ENCODE results near the gene PPM1A. TPM values are rescaled to one million over a fixed set of nuclear protein-coding genes. Genes with fewer than 3 reads are reported as not detected.

The PPM1A gene
- total RNA-seq, 1 experiment from 2014 or later: 65.1 TPM

- Histone ChIP-seq H3K4me3 (ENCODE audit: low read length) (no peak overlapping the region), H3K4me1 (ENCODE audit: low read length) (peaks cover 39% of the 10 kb centered on the region), H3K9me3 (ENCODE audit: low read length) (no peaks in the 10 kb centered on the region), H3K27ac (ENCODE audit: low read length) (peak overlapping the region; percentile 17), H3K4me2 (ENCODE audit: low read depth, low read length, poor library complexity, severe bottlenecking) (peak overlapping the region; percentile 12), H2AFZ (ENCODE audit: low read length) (no peak overlapping the region), H3K79me2 (ENCODE audit: low read length) (peaks cover 99% of the 10 kb centered on the region), H3K9me2 (replicated peaks; ENCODE audit: insufficient read depth, low read length) (no peaks in the 10 kb centered on the region), H3K27me3 (ENCODE audit: low read length) (no peaks in the 10 kb centered on the region), H3K9ac (ENCODE audit: low read length) (no peak overlapping the region), H3K36me3 (ENCODE audit: insufficient read depth, low read length) (no peaks in the 10 kb centered on the region), H4K20me1 (ENCODE audit: insufficient read depth, low read depth, low read length) (no peaks in the 10 kb centered on the region)
- peak; percentile 85 for DNase-seq
Observed at GRCh38 chr14:60266021-60266937, 17.3 kb downstream of the PPM1A start.

DNA sequence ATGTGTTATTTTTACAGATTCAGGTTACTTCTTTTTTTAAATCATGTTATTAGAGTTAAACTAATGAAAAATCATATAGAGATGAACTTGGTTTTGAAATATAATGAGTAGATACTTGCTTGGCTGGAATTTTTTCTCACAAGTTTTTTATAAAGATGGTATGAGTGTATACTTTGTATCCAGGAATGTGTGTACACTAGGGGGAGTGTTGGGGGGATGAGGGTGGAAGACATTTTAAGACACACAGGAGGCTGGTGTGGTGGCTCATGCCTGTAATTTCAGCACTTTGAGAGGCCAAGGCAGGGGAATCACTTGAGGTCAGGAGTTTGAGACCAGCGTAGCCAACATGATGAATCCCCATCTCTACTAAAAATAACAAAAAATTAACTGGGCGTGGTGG, 23.2 kb downstream of the PPM1A start:
- Histone ChIP-seq H4K20me1 (ENCODE audit: insufficient read depth, low read depth, low read length) (no peaks in the 10 kb centered on the region), H2AFZ (ENCODE audit: low read length) (no peak overlapping the region), H3K27me3 (ENCODE audit: low read length) (no peaks in the 10 kb centered on the region), H3K9me2 (replicated peaks; ENCODE audit: insufficient read depth, low read length) (no peaks in the 10 kb centered on the region), H3K4me1 (ENCODE audit: low read length) (peaks cover 75% of the 10 kb centered on the region), H3K79me2 (ENCODE audit: low read length) (peaks cover 100% of the 10 kb centered on the region), H3K27ac (ENCODE audit: low read length) (no peak overlapping the region), H3K36me3 (ENCODE audit: insufficient read depth, low read length) (no peaks in the 10 kb centered on the region), H3K9ac (ENCODE audit: low read length) (no peak overlapping the region), H3K4me3 (ENCODE audit: low read length) (no peak overlapping the region), H3K4me2 (ENCODE audit: low read depth, low read length, poor library complexity, severe bottlenecking) (no peak overlapping the region), H3K9me3 (ENCODE audit: low read length) (no peaks in the 10 kb centered on the region)
- no peak for DNase-seq

DNA sequence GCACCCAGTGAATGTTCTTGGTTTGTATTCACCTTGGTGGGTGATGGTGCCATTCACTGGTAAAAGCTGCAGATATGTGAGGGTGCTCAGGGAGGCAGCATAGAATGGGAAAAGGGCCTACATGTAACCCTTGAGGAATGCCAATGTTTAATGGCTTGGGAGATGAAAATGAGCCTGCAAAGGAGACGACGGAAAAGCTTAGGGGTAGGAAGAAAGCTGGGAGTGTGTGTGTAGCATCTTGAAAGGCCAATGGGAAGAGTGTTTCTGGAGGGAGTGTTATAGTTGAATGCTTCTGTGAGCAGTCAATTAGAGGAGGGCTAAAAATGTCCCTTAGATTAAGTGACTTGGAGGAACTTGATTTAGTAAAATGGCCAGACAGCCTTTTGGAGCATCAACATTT, 24.9 kb downstream of the PPM1A start:
- peaks cover 57% of the 10 kb centered on the region for H3K4me1 ChIP-seq (ENCODE audit: low read length)
- H2AFZ ChIP-seq (ENCODE audit: low read length): no peak overlapping the region
- DNase-seq: peak; percentile 75
- peak overlapping the region; percentile 84 for H3K27ac ChIP-seq (ENCODE audit: low read length)
- H3K27me3 ChIP-seq (ENCODE audit: low read length): no peaks in the 10 kb centered on the region
- H3K79me2 ChIP-seq (ENCODE audit: low read length): peaks cover 100% of the 10 kb centered on the region
- peak overlapping the region; percentile 43 for H3K4me3 ChIP-seq (ENCODE audit: low read length)
- H3K4me2 ChIP-seq (ENCODE audit: low read depth, low read length, poor library complexity, severe bottlenecking): peak overlapping the region; percentile 68
- H3K36me3 ChIP-seq (ENCODE audit: insufficient read depth, low read length): peaks cover 7% of the 10 kb centered on the region; the same call in 1 of the 2 replicates
- no peaks in the 10 kb centered on the region for H3K9me2 ChIP-seq (replicated peaks; ENCODE audit: insufficient read depth, low read length)
- H3K9me3 ChIP-seq (ENCODE audit: low read length): no peaks in the 10 kb centered on the region
- no peaks in the 10 kb centered on the region for H4K20me1 ChIP-seq (ENCODE audit: insufficient read depth, low read depth, low read length)
- peak overlapping the region; percentile 35; the same call in 1 of the 2 replicates for H3K9ac ChIP-seq (ENCODE audit: low read length)

DNA sequence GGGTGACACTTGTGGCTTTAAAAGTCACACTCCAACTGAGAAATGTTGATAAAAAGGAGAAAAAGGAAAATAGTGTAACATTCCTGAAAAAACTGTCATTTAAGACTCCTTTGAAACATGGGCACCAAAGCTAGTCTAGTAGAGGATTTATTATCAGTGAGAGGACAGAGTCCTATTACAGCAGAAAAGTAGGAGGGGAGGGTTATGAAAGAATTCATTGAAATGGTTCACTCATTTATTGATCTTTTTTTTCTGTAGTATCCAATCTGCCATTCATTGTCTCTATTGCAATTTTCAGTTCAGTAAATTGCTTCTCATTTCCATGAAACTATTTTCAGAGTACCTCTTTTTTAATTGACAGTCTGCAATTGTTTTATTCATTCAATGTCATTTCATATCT, 25.4 kb downstream of the PPM1A start:
- peak; percentile 55 for DNase-seq
- peaks cover 7% of the 10 kb centered on the region; the same call in 1 of the 2 replicates for H3K36me3 ChIP-seq (ENCODE audit: insufficient read depth, low read length)
- H3K4me2 ChIP-seq (ENCODE audit: low read depth, low read length, poor library complexity, severe bottlenecking): peak overlapping the region; percentile 68
- H3K9ac ChIP-seq (ENCODE audit: low read length): peak overlapping the region; percentile 35
- H3K9me3 ChIP-seq (ENCODE audit: low read length): no peaks in the 10 kb centered on the region
- H2AFZ ChIP-seq (ENCODE audit: low read length): no peak overlapping the region
- peak overlapping the region; percentile 43 for H3K4me3 ChIP-seq (ENCODE audit: low read length)
- H3K27ac ChIP-seq (ENCODE audit: low read length): peak overlapping the region; percentile 84
- no peaks in the 10 kb centered on the region for H4K20me1 ChIP-seq (ENCODE audit: insufficient read depth, low read depth, low read length)
- H3K79me2 ChIP-seq (ENCODE audit: low read length): peaks cover 100% of the 10 kb centered on the region
- no peaks in the 10 kb centered on the region for H3K27me3 ChIP-seq (ENCODE audit: low read length)
- H3K4me1 ChIP-seq (ENCODE audit: low read length): peaks cover 56% of the 10 kb centered on the region
- H3K9me2 ChIP-seq (replicated peaks; ENCODE audit: insufficient read depth, low read length): no peaks in the 10 kb centered on the region

- no peaks in the 10 kb centered on the region for H4K20me1 ChIP-seq (ENCODE audit: insufficient read depth, low read depth, low read length)
- no peak overlapping the region for H3K9ac ChIP-seq (ENCODE audit: low read length)
- DNase-seq: no peak
- H3K4me1 ChIP-seq (ENCODE audit: low read length): peaks cover 56% of the 10 kb centered on the region
- H3K79me2 ChIP-seq (ENCODE audit: low read length): peaks cover 100% of the 10 kb centered on the region
- H3K4me2 ChIP-seq (ENCODE audit: low read depth, low read length, poor library complexity, severe bottlenecking): no peak overlapping the region
- H3K27ac ChIP-seq (ENCODE audit: low read length): peak overlapping the region; percentile 84; the same call in 1 of the 2 replicates
- no peaks in the 10 kb centered on the region for H3K9me3 ChIP-seq (ENCODE audit: low read length)
- no peaks in the 10 kb centered on the region for H3K9me2 ChIP-seq (replicated peaks; ENCODE audit: insufficient read depth, low read length)
- H3K27me3 ChIP-seq (ENCODE audit: low read length): no peaks in the 10 kb centered on the region
- peaks cover 7% of the 10 kb centered on the region; the same call in 1 of the 2 replicates for H3K36me3 ChIP-seq (ENCODE audit: insufficient read depth, low read length)
- H3K4me3 ChIP-seq (ENCODE audit: low read length): no peak overlapping the region
- H2AFZ ChIP-seq (ENCODE audit: low read length): no peak overlapping the region
Observed at GRCh38 chr14:60275932-60276331, 26.9 kb downstream of the PPM1A start.

DNA sequence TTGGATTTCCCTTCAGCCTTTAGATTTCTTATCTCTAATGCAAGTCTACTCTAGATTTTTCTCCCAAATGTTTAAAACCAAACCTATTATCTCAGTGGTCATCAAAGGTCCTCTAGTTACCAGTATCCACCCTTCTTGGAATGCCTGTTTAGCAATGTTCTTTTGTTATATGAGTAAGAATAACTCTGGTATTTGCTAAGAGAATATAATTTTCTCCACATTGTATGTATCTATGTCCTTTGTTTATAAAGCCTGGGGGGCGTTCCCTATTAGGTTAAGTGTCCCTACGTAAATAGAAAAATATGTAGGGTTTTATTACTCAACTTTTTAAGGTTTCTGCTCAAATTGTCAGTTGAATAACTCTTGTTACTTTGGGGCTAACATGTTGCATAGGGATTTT, 27.3 kb downstream of the PPM1A start:
- H3K27ac ChIP-seq (ENCODE audit: low read length): no peak overlapping the region
- no peak overlapping the region for H2AFZ ChIP-seq (ENCODE audit: low read length)
- no peaks in the 10 kb centered on the region for H3K9me3 ChIP-seq (ENCODE audit: low read length)
- no peak overlapping the region for H3K4me3 ChIP-seq (ENCODE audit: low read length)
- no peaks in the 10 kb centered on the region for H4K20me1 ChIP-seq (ENCODE audit: insufficient read depth, low read depth, low read length)
- peaks cover 54% of the 10 kb centered on the region for H3K4me1 ChIP-seq (ENCODE audit: low read length)
- H3K9me2 ChIP-seq (replicated peaks; ENCODE audit: insufficient read depth, low read length): no peaks in the 10 kb centered on the region
- no peak overlapping the region for H3K4me2 ChIP-seq (ENCODE audit: low read depth, low read length, poor library complexity, severe bottlenecking)
- no peak for DNase-seq
- H3K27me3 ChIP-seq (ENCODE audit: low read length): no peaks in the 10 kb centered on the region
- H3K9ac ChIP-seq (ENCODE audit: low read length): no peak overlapping the region
- H3K79me2 ChIP-seq (ENCODE audit: low read length): peaks cover 100% of the 10 kb centered on the region
- H3K36me3 ChIP-seq (ENCODE audit: insufficient read depth, low read length): peaks cover 7% of the 10 kb centered on the region; the same call in 1 of the 2 replicates

DNA sequence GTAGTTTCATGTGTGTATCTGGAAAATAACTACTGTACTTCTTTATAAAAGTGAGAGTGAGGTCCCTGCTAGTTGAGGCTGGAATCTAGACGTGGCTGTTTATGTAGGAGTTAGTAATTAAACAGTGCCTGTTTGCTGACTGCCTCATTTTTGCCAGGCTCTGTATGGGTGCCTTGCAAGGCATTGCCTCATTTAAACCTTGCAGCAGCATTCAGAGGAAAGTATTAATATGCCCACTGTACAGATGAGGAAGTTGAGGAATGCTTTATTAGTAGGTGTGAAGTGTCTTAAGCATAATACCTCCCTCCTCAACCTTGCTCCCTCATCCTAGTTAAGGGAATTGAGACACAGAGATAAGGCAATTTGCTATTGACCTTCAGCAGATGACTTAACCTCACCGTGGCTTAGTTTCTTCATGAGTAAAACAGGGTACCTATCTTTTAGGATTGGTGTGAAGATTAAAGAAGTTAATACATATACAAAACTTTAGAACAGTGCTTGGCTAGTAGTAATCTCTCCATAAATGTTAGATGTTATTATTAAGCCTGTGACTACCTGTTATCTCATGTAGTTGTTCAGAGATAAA, 28.7 kb downstream of the PPM1A start:
- DNase-seq: no peak
- Histone ChIP-seq H3K4me2 (ENCODE audit: low read depth, low read length, poor library complexity, severe bottlenecking) (no peak overlapping the region), H3K4me1 (ENCODE audit: low read length) (peaks cover 42% of the 10 kb centered on the region), H3K79me2 (ENCODE audit: low read length) (peaks cover 100% of the 10 kb centered on the region), H3K9me2 (replicated peaks; ENCODE audit: insufficient read depth, low read length) (no peaks in the 10 kb centered on the region), H3K4me3 (ENCODE audit: low read length) (no peak overlapping the region), H3K27ac (ENCODE audit: low read length) (no peak overlapping the region), H3K36me3 (ENCODE audit: insufficient read depth, low read length) (peaks cover 16% of the 10 kb centered on the region), H3K9ac (ENCODE audit: low read length) (no peak overlapping the region), H3K9me3 (ENCODE audit: low read length) (no peaks in the 10 kb centered on the region), H2AFZ (ENCODE audit: low read length) (no peak overlapping the region), H3K27me3 (ENCODE audit: low read length) (no peaks in the 10 kb centered on the region), H4K20me1 (ENCODE audit: insufficient read depth, low read depth, low read length) (no peaks in the 10 kb centered on the region)

DNA sequence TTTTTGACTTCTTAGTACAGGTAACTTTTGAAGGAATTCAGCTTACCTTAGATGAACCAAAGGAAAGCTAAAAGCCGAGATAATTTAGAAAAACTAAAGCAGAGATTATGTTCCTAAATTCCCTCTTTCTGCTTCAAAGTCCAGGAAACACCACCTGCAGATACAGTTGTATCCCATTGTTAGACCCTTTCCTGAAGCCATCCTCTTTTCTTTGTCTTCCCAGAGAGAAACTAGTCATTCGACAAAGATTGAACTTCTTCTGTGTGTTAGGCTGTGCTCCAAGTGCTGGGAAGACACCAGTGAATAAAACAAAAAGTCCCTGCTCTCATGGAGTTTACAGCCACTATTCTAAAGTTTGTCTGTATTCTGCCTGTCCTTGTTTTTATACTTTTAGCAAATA, 29.3 kb downstream of the PPM1A start:
- Histone ChIP-seq H3K9ac (ENCODE audit: low read length) (no peak overlapping the region), H3K27ac (ENCODE audit: low read length) (no peak overlapping the region), H3K36me3 (ENCODE audit: insufficient read depth, low read length) (peaks cover 22% of the 10 kb centered on the region), H2AFZ (ENCODE audit: low read length) (no peak overlapping the region), H3K4me2 (ENCODE audit: low read depth, low read length, poor library complexity, severe bottlenecking) (no peak overlapping the region), H3K4me1 (ENCODE audit: low read length) (peaks cover 35% of the 10 kb centered on the region), H3K27me3 (ENCODE audit: low read length) (no peaks in the 10 kb centered on the region), H3K9me3 (ENCODE audit: low read length) (no peaks in the 10 kb centered on the region), H3K4me3 (ENCODE audit: low read length) (no peak overlapping the region), H4K20me1 (ENCODE audit: insufficient read depth, low read depth, low read length) (no peaks in the 10 kb centered on the region), H3K9me2 (replicated peaks; ENCODE audit: insufficient read depth, low read length) (no peaks in the 10 kb centered on the region), H3K79me2 (ENCODE audit: low read length) (peaks cover 100% of the 10 kb centered on the region)
- DNase-seq: no peak
